Panc1 (cell line): ENCODE measurements around the gene MTNR1A. TPM values are rescaled to one million over a fixed set of nuclear protein-coding genes. Genes with fewer than 3 reads are reported as not detected.

ENCODE experiments used
- ATAC-seq: fragments of 200-7000 bp; cut with Tn5 transposase; 2 replicates; pipeline ENCODE4 v1.9.1; 2020; ENCODE audit warnings: mild to moderate bottlenecking, moderate library complexity
- BruUV-seq: library from RNA; stranded (reverse); fragments of 400-500 nt; replicated peaks from 2 replicates; lab custom pipeline; 2021; lab: Mats Ljungman, UMichigan
- CTCF ChIA-PET: fragments of 300-600 bp; sonication (Branson Sonifier 250); formaldehyde crosslinking; loops from one replicate; lab custom pipeline; 2022; ENCODE audit warnings: antibody characterized with exemption; lab: Charles Lee
- POLR2A ChIA-PET: fragments of 300-600 bp; sonication (Branson Sonifier 250); formaldehyde crosslinking; loops from one replicate; lab custom pipeline; 2022; ENCODE audit warnings: antibody characterized with exemption; lab: Charles Lee
- DNase-seq: peaks from one replicate; pipeline ENCODE4 v3.0.0-alpha.2; 2010; ENCODE audit warnings: low read depth, low spot score
- H3K27ac ChIP-seq: 2 replicates; pipeline ENCODE4 v1.5.1; 2011; ENCODE audit warnings: mild to moderate bottlenecking, low read length, inconsistent platforms
- H3K27me3 ChIP-seq: fragments of 200-500 bp; sonication (Bioruptor generic); 2 replicates; pipeline ENCODE4 v1.6.0; 2014; ENCODE audit warnings: low read length, inconsistent platforms; ENCODE audit not compliant: control insufficient read depth, insufficient read depth
- H3K36me3 ChIP-seq: fragments of 200-500 bp; sonication (Bioruptor generic); 2 replicates; pipeline ENCODE4 v1.5.1; 2014; ENCODE audit warnings: inconsistent platforms, mild to moderate bottlenecking, low read length, moderate library complexity; ENCODE audit not compliant: control insufficient read depth, insufficient read depth
- H3K4me1 ChIP-seq: 2 replicates; pipeline ENCODE4 v1.5.1; 2011; ENCODE audit warnings: inconsistent platforms, mild to moderate bottlenecking, low read length, moderate library complexity; ENCODE audit not compliant: control insufficient read depth, insufficient read depth
- H3K4me3 ChIP-seq, 2 experiments: 2 replicates each; pipeline ENCODE4 v1.5.1; 2011 to 2012; ENCODE audit warnings: low read depth in 2 of 2, low read length in 2 of 2, mild to moderate bottlenecking in 2 of 2, inconsistent platforms in 1 of 2, moderate library complexity in 1 of 2
- H3K9me3 ChIP-seq: fragments of 200-500 bp; sonication (Bioruptor generic); 2 replicates; pipeline ENCODE4 v1.5.1; 2014; ENCODE audit warnings: low read depth, mild to moderate bottlenecking, inconsistent platforms, low read length, moderate library complexity; ENCODE audit not compliant: control insufficient read depth, insufficient read depth
- CTCF ChIP-seq: fragments of 450-650 bp; IDR thresholded peaks from 2 replicates; pipeline ENCODE4 v1.5.1; 2017; ENCODE audit warnings: mild to moderate bottlenecking
- POLR2AphosphoS5 ChIP-seq: IDR thresholded peaks from 2 replicates; pipeline ENCODE4 v1.6.1; 2012; ENCODE audit warnings: mild to moderate bottlenecking, low read depth, low read length, moderate library complexity
- REST ChIP-seq, 2 experiments: IDR thresholded peaks; 2 replicates each; pipeline ENCODE4 v1.6.1; 2011 to 2012; ENCODE audit warnings: low read depth in 2 of 2, control low read depth in 1 of 2, low read length in 1 of 2, mild to moderate bottlenecking in 1 of 2, moderate library complexity in 1 of 2; ENCODE audit not compliant: insufficient read depth in 1 of 2
- SIN3A ChIP-seq: IDR thresholded peaks from 2 replicates; pipeline ENCODE4 v1.6.1; 2012; ENCODE audit warnings: low read depth, mild to moderate bottlenecking, low read length, moderate library complexity, borderline replicate concordance; ENCODE audit not compliant: insufficient read depth
- TCF7L2 ChIP-seq: IDR thresholded peaks from 2 replicates; pipeline ENCODE4 v1.6.1; 2011; ENCODE audit warnings: mild to moderate bottlenecking, low read depth, low read length, inconsistent platforms
- in situ Hi-C: cut with HindIII; loops from 2 replicates; pipeline ENCODE4 v1.10.0; 2016; ENCODE audit warnings: low sequenced_read_pairs, low pct_unique_long_range_greater_than_20kb
- intact Hi-C: fragments of 100-400 bp; cut with micrococcal nuclease; formaldehyde crosslinking; loops from one replicate; pipeline ENCODE4 v1.10.0; 2022; ENCODE audit not compliant: unreplicated experiment
- total RNA-seq: library from RNA; stranded (reverse); gene quantifications from one replicate; pipeline ENCODE4 v1.2.1, GENCODE V29; 2021; ENCODE audit not compliant: unreplicated experiment

The MTNR1A gene
- total RNA-seq, 1 experiment from 2014 or later = 0.23 TPM

GRCh38 chr4:186541801-186542200 is 13.6 kb downstream of the MTNR1A start:
- intact Hi-C loops (no loop called here), in situ Hi-C loops (no loop called here)
- TF ChIP-seq POLR2AphosphoS5 (no peak), SIN3A (no peak), CTCF (no peak), TCF7L2 (no peak), REST (IDR thresholded peaks at IDR 0.05; ENCODE audit: insufficient read depth in 1 of 2, low read depth in 2 of 2, low read length in 1 of 2) (no peak)
- H3K4me1 ChIP-seq = no peaks in the 10 kb centered on the region
- BruUV-seq = no TSS peak
- DNase-seq = no peak
- H3K27me3 ChIP-seq = no peaks in the 10 kb centered on the region
- H3K27ac ChIP-seq = no peak overlapping the region
- no peaks in the 10 kb centered on the region for H3K36me3 ChIP-seq
- CTCF ChIA-PET = no interaction called here
- ATAC-seq = no peak
- H3K4me3 ChIP-seq = no peak overlapping the region
- H3K9me3 ChIP-seq = no peaks in the 10 kb centered on the region
- POLR2A ChIA-PET = no interaction called here

- TF ChIP-seq TCF7L2 (no peak), SIN3A (no peak), POLR2AphosphoS5 (no peak), CTCF (no peak), REST (IDR thresholded peaks at IDR 0.05; ENCODE audit: insufficient read depth in 1 of 2, low read depth in 2 of 2, low read length in 1 of 2) (no peak)
- ATAC-seq = no peak
- Histone ChIP-seq H3K9me3 (no peaks in the 10 kb centered on the region), H3K36me3 (no peaks in the 10 kb centered on the region), H3K27ac (no peak overlapping the region), H3K4me3 (no peak overlapping the region), H3K4me1 (no peaks in the 10 kb centered on the region), H3K27me3 (no peaks in the 10 kb centered on the region)
- intact Hi-C loops = no loop called here
- DNase-seq = no peak
- BruUV-seq = no TSS peak
- POLR2A ChIA-PET = no interaction called here
- in situ Hi-C loops = no loop called here
- CTCF ChIA-PET = no interaction called here
These were observed 17.4 kb downstream of the MTNR1A start for GRCh38 chr4:186537843-186538521.
